SU-DHL-6 (cell line): Measurements from ENCODE around the gene CKS1B.

ENCODE experiments used
- H2AFZ ChIP-seq: fragments of 200-600 bp; sonication (generic); 2 replicates; pipeline ENCODE4 v1.6.1; 2014; ENCODE audit warnings: low read depth, mild to moderate bottlenecking, moderate library complexity, mixed read lengths, antibody characterized with exemption, low read length; ENCODE audit not compliant: severe bottlenecking
- H3F3A ChIP-seq: fragments of 200-600 bp; shearing (Covaris generic); 2 replicates; pipeline ENCODE4 v1.6.0; 2016; ENCODE audit warnings: antibody characterized with exemption, mild to moderate bottlenecking; ENCODE audit not compliant: insufficient read depth
- H3K27ac ChIP-seq: fragments of 200-600 bp; sonication (generic); 2 replicates; pipeline ENCODE4 v1.5.1; 2016; ENCODE audit warnings: low read depth, mild to moderate bottlenecking, low read length, moderate library complexity, mixed read lengths
- H3K27me3 ChIP-seq: fragments of 200-600 bp; sonication (generic), shearing (Covaris generic); 2 replicates; pipeline ENCODE4 v1.6.0; 2014; ENCODE audit warnings: mild to moderate bottlenecking, low read length
- H3K36me3 ChIP-seq: fragments of 200-600 bp; sonication (generic); 2 replicates; pipeline ENCODE4 v1.6.1; 2014; ENCODE audit warnings: mild to moderate bottlenecking, low read length, mixed read lengths
- H3K4me2 ChIP-seq: fragments of 300-600, 200-600 bp; shearing (Covaris generic), sonication (generic); 2 replicates; pipeline ENCODE4 v1.6.0; 2014; ENCODE audit warnings: low read length, low read depth, mild to moderate bottlenecking; ENCODE audit not compliant: poor library complexity, severe bottlenecking
- H3K4me3 ChIP-seq: fragments of 200-600 bp; sonication (generic); 2 replicates; pipeline ENCODE4 v1.5.1; 2014; ENCODE audit warnings: antibody characterized with exemption, low read length, mild to moderate bottlenecking, mixed read lengths; ENCODE audit not compliant: insufficient read depth, poor library complexity, severe bottlenecking
- H3K79me2 ChIP-seq: fragments of 200-600 bp; sonication (generic); 2 replicates; pipeline ENCODE4 v1.6.1; 2014; ENCODE audit warnings: mild to moderate bottlenecking, low read length, moderate library complexity; ENCODE audit not compliant: insufficient read depth
- H3K9ac ChIP-seq: fragments of 200-600 bp; sonication (generic); 2 replicates; pipeline ENCODE4 v1.7.0; 2014; ENCODE audit warnings: mild to moderate bottlenecking, low read length
- H3K9me2 ChIP-seq: fragments of 200-600 bp; sonication (generic); replicated peaks from 2 replicates; pipeline ENCODE4 v1.6.1; 2014; ENCODE audit warnings: low read length; ENCODE audit not compliant: insufficient read depth
- H3K9me3 ChIP-seq: fragments of 200-600 bp; sonication (generic); 2 replicates; pipeline ENCODE4 v1.6.1; 2014; ENCODE audit warnings: low read length, mixed read lengths; ENCODE audit not compliant: insufficient read depth
- H4K20me1 ChIP-seq: fragments of 200-600 bp; sonication (generic); 2 replicates; pipeline ENCODE4 v1.6.1; 2014; ENCODE audit warnings: low read depth, mild to moderate bottlenecking, antibody characterized with exemption, low read length, moderate library complexity, mixed read lengths
- CTCF ChIP-seq: fragments of 200-600 bp; sonication (generic); IDR thresholded peaks from one replicate; pipeline ENCODE4 v1.5.1; 2017; ENCODE audit warnings: antibody characterized with exemption, mild to moderate bottlenecking, low read length, moderate library complexity; ENCODE audit not compliant: insufficient read depth, poor library complexity, severe bottlenecking
- EZH2phosphoT487 ChIP-seq: fragments of 200-600 bp; sonication (generic), shearing (Covaris generic); conservative IDR thresholded peaks from 2 replicates; pipeline ENCODE4 v1.6.1; 2018; ENCODE audit warnings: mild to moderate bottlenecking, antibody characterized with exemption, low read length, moderate library complexity, mixed read lengths

CKS1B gene

GRCh38 chr1:154956544-154956941, 17.9 kb upstream of the CKS1B start:
- Histone ChIP-seq H3K9ac (peak overlapping the region; percentile 55), H3K4me3 (peak overlapping the region; percentile 75), H2AFZ (peak overlapping the region; percentile 58), H3K79me2 (peaks cover 12% of the 10 kb centered on the region), H4K20me1 (no peaks in the 10 kb centered on the region), H3K4me2 (peak overlapping the region; percentile 91), H3K36me3 (no peaks in the 10 kb centered on the region), H3K27me3 (no peaks in the 10 kb centered on the region), H3K9me2 (no peaks in the 10 kb centered on the region), H3K9me3 (no peaks in the 10 kb centered on the region), H3K27ac (no peak overlapping the region), H3F3A (peaks cover 24% of the 10 kb centered on the region)
- TF ChIP-seq EZH2phosphoT487 (no peak), CTCF (no peak)

- H3K27ac ChIP-seq = no peak overlapping the region
These were observed 17.3 kb upstream of the CKS1B start for GRCh38 chr1:154957091-154957657.

GRCh38 chr1:154958036-154958435, 16.4 kb upstream of the CKS1B start:
- Histone ChIP-seq H3K9me2 (no peaks in the 10 kb centered on the region), H3K79me2 (peaks cover 12% of the 10 kb centered on the region), H3F3A (peaks cover 29% of the 10 kb centered on the region), H3K27ac (no peak overlapping the region), H3K36me3 (no peaks in the 10 kb centered on the region), H4K20me1 (no peaks in the 10 kb centered on the region), H3K27me3 (no peaks in the 10 kb centered on the region), H3K4me2 (no peak overlapping the region), H3K9ac (no peak overlapping the region), H3K9me3 (no peaks in the 10 kb centered on the region), H2AFZ (no peak overlapping the region), H3K4me3 (no peak overlapping the region)
- TF ChIP-seq EZH2phosphoT487 (no peak), CTCF (no peak)

More at GRCh38 chr1:154957091-154957657, 17.3 kb upstream of the CKS1B start:
- Histone ChIP-seq H3K79me2 (peaks cover 12% of the 10 kb centered on the region), H2AFZ (no peak overlapping the region), H3K9me2 (no peaks in the 10 kb centered on the region), H3K36me3 (no peaks in the 10 kb centered on the region), H3F3A (peaks cover 25% of the 10 kb centered on the region), H3K9me3 (no peaks in the 10 kb centered on the region), H3K4me3 (no peak overlapping the region), H3K9ac (no peak overlapping the region), H3K27me3 (no peaks in the 10 kb centered on the region), H4K20me1 (no peaks in the 10 kb centered on the region), H3K4me2 (no peak overlapping the region)
- TF ChIP-seq EZH2phosphoT487 = no peak
- no peak for TF ChIP-seq CTCF
